ENCODE results near the gene STAC3.

Gene STAC3

GRCh38 chr12:57195186-57195585 is 55.8 kb downstream of the STAC3 start:
- Mint-ChIP-seq H3K36me3 (ENCODE audit: low read depth) (no peaks in the 10 kb centered on the region), H3K4me3 (no peak overlapping the region), H3K27me3 (no peaks in the 10 kb centered on the region), H3K9me3 (no peaks in the 10 kb centered on the region), H3K27ac (no peak overlapping the region), H3K4me1 (no peaks in the 10 kb centered on the region)
- ATAC-seq (no peak), DNase-seq (no peak)

- DNase-seq (no peak), ATAC-seq (no peak)
- Mint-ChIP-seq H3K9me3 (no peaks in the 10 kb centered on the region), H3K27me3 (no peaks in the 10 kb centered on the region), H3K4me3 (no peak overlapping the region), H3K4me1 (no peaks in the 10 kb centered on the region), H3K27ac (no peak overlapping the region), H3K36me3 (ENCODE audit: low read depth) (no peaks in the 10 kb centered on the region)
Measured at GRCh38 chr12:57194253-57194652, 56.7 kb downstream of the STAC3 start.

GRCh38 chr12:57193706-57194245 is 57.2 kb downstream of the STAC3 start:
- ATAC-seq, result no peak

More at GRCh38 chr12:57193706-57194245, 57.2 kb downstream of the STAC3 start:
- Mint-ChIP-seq H3K27ac (no peak overlapping the region), H3K9me3 (no peaks in the 10 kb centered on the region), H3K4me1 (no peaks in the 10 kb centered on the region), H3K4me3 (no peak overlapping the region), H3K36me3 (ENCODE audit: low read depth) (no peaks in the 10 kb centered on the region), H3K27me3 (no peaks in the 10 kb centered on the region)
- DNase-seq, result no peak

Measured in activated naive CD8-positive, alpha-beta T cell treated with anti-CD3 and anti-CD28 coated beads, Interleukin-2, amount 50 U/mL, for 24 hours (primary cell).